Stimulated activated CD8-positive, alpha-beta memory T cell treated with anti-CD3 and anti-CD28 coated beads, Interleukin-12 subunit alpha, Interleukin-12 subunit beta, amount 100 ng/mL, for 1 hour (primary cell): ENCODE results near the gene GADL1.

Experiments used
- DNase-seq: peaks from one replicate; pipeline ENCODE4 v3.0.0-alpha.2; 2020; ENCODE audit warnings: low read depth

Gene GADL1

GRCh38 chr3:30875505-30875904, 19.0 kb downstream of the GADL1 start:
- DNase-seq = no peak

GRCh38 chr3:30873671-30874070, 20.8 kb downstream of the GADL1 start:
- no peak for DNase-seq

GRCh38 chr3:30872879-30873278, 21.6 kb downstream of the GADL1 start:
- DNase-seq = no peak

GRCh38 chr3:30871720-30872119, 22.7 kb downstream of the GADL1 start:
- no peak for DNase-seq

GRCh38 chr3:30864836-30865235, 29.6 kb downstream of the GADL1 start:
- no peak for DNase-seq

- DNase-seq = no peak
These were observed 30.3 kb downstream of the GADL1 start for GRCh38 chr3:30864132-30864531.

- DNase-seq = no peak
These were observed 32.5 kb downstream of the GADL1 start for GRCh38 chr3:30862004-30862403.

GRCh38 chr3:30858894-30859389, 35.5 kb downstream of the GADL1 start:
- no peak for DNase-seq

- DNase-seq = no peak
These were observed 38.8 kb downstream of the GADL1 start for GRCh38 chr3:30855400-30856292.

- no peak for DNase-seq
These were observed 41.6 kb downstream of the GADL1 start for GRCh38 chr3:30852833-30853232.

GRCh38 chr3:30848087-30848779, 46.2 kb downstream of the GADL1 start:
- no peak for DNase-seq

GRCh38 chr3:30847592-30847991, 46.9 kb downstream of the GADL1 start:
- no peak for DNase-seq

- DNase-seq = no peak
These were observed 48.9 kb downstream of the GADL1 start for GRCh38 chr3:30845606-30846005.

GRCh38 chr3:30843877-30844276, 50.6 kb downstream of the GADL1 start:
- DNase-seq = no peak

GRCh38 chr3:30836141-30836540, 58.3 kb downstream of the GADL1 start:
- DNase-seq = no peak

- no peak for DNase-seq
These were observed 58.8 kb downstream of the GADL1 start for GRCh38 chr3:30835667-30836066.

- no peak for DNase-seq
These were observed 61.4 kb downstream of the GADL1 start for GRCh38 chr3:30832961-30833575.

GRCh38 chr3:30827080-30827479, 67.4 kb downstream of the GADL1 start:
- no peak for DNase-seq

- DNase-seq = no peak
These were observed 67.9 kb downstream of the GADL1 start for GRCh38 chr3:30826531-30826942.

- DNase-seq = no peak
These were observed 75.2 kb downstream of the GADL1 start for GRCh38 chr3:30819067-30819798.

- DNase-seq = no peak
These were observed 80.7 kb downstream of the GADL1 start for GRCh38 chr3:30813734-30814133.
